K562 (cell line): ENCODE measurements around the gene DDX39A. TPM values are rescaled to one million over a fixed set of nuclear protein-coding genes. Genes with fewer than 3 reads are reported as not detected.

Source experiments
- BCL6 ChIP-seq: fragments of 250-450 bp; sonication (Bioruptor Pico); IDR thresholded peaks from 2 replicates; pipeline ENCODE4 v1.4.0; 2020
- BRD9 ChIP-seq: fragments of 450-650 bp; IDR thresholded peaks from 2 replicates; pipeline ENCODE4 v1.6.1; 2018; ENCODE audit warnings: low read depth; ENCODE audit not compliant: partially characterized antibody
- CHD2 ChIP-seq: IDR thresholded peaks from 2 replicates; pipeline ENCODE4 v1.6.1; 2011; ENCODE audit warnings: low read depth, low read length
- FOXM1 ChIP-seq, 2 experiments: fragments of 450-650 bp in 1 of 2; sonication (generic) in 1 of 2; formaldehyde crosslinking in 1 of 2; IDR thresholded peaks; 2 replicates each; pipeline versions ENCODE4 v1.6.1 to v1.9.0; 2017 to 2022; ENCODE audit warnings: low read depth in 2 of 2, mild to moderate bottlenecking in 2 of 2, missing genetic modification reagents in 1 of 2, moderate library complexity in 1 of 2
- HDAC1 ChIP-seq, 2 experiments: fragments of 450-650 bp; IDR thresholded peaks; 2 replicates each; pipeline ENCODE4 v1.6.1; 2016 to 2017; ENCODE audit warnings: inconsistent platforms in 1 of 2, mild to moderate bottlenecking in 1 of 2, moderate library complexity in 1 of 2
- KLF1 ChIP-seq: fragments of 450-650 bp; IDR thresholded peaks from 2 replicates; pipeline ENCODE4 v1.6.1; 2016; ENCODE audit warnings: missing genetic modification characterization, missing compliant biosample characterization
- MCM2 ChIP-seq: fragments of 450-650 bp; IDR thresholded peaks from 2 replicates; pipeline ENCODE4 v1.6.1; 2017; ENCODE audit warnings: low read depth, mild to moderate bottlenecking
- NCOA1 ChIP-seq: fragments of 450-650 bp; IDR thresholded peaks from 2 replicates; pipeline ENCODE4 v1.6.1; 2016; ENCODE audit warnings: low read depth
- NEUROD1 ChIP-seq: fragments of 150-350 bp; IDR thresholded peaks from 2 replicates; pipeline ENCODE4 v1.6.1; 2014; ENCODE audit warnings: borderline replicate concordance, low read length, low read depth; ENCODE audit not compliant: partially characterized antibody
- NR2C2 ChIP-seq, 2 experiments: fragments of 200-800 bp in 1 of 2; sonication (Bioruptor generic) in 1 of 2; sonication (generic) in 1 of 2; formaldehyde crosslinking in 1 of 2; IDR thresholded peaks; 2 replicates each; pipeline versions ENCODE4 v1.6.1 to v1.8.0; 2016 to 2022; ENCODE audit warnings: mild to moderate bottlenecking in 1 of 2, missing compliant biosample characterization in 1 of 2, missing genetic modification characterization in 1 of 2, missing genetic modification reagents in 1 of 2
- NRF1 ChIP-seq, 2 experiments: fragments of 450-650 bp; IDR thresholded peaks in 1 of 2; conservative IDR thresholded peaks in 1 of 2; 2 replicates each; pipeline ENCODE4 v1.6.1; 2014; ENCODE audit warnings: mild to moderate bottlenecking in 2 of 2
- PCBP2 ChIP-seq: fragments of 200-400 bp; formaldehyde crosslinking; IDR thresholded peaks from 2 replicates; pipeline ENCODE4 v1.6.1; 2018; ENCODE audit warnings: low read length, low read depth, mild to moderate bottlenecking, moderate library complexity; ENCODE audit not compliant: poor library complexity, severe bottlenecking
- PTRF ChIP-seq: fragments of 450-650 bp; IDR thresholded peaks from 2 replicates; pipeline ENCODE4 v1.6.1; 2016; ENCODE audit warnings: mild to moderate bottlenecking, missing genetic modification characterization, missing compliant biosample characterization
- SAFB2 ChIP-seq: fragments of 200-400 bp; formaldehyde crosslinking; IDR thresholded peaks from 2 replicates; pipeline ENCODE4 v1.6.1; 2018; ENCODE audit warnings: borderline replicate concordance, low read length, low read depth, moderate library complexity; ENCODE audit not compliant: severe bottlenecking
- TBP ChIP-seq: optimal IDR thresholded peaks from 2 replicates; pipeline ENCODE3; 2011; ENCODE audit warnings: low read depth, low read length, improper control_type of control experiment
- ZNF174 ChIP-seq: fragments of 250-450 bp; sonication (Bioruptor Pico); IDR thresholded peaks from 2 replicates; pipeline ENCODE4 v1.4.0; 2020; ENCODE audit warnings: mild to moderate bottlenecking
- ZNF696 ChIP-seq: fragments of 250-450 bp; sonication (Bioruptor Pico); conservative IDR thresholded peaks from 2 replicates; pipeline ENCODE4 v1.4.0; 2020; ENCODE audit warnings: mild to moderate bottlenecking, moderate library complexity
- polyA plus RNA-seq, 8 experiments: library from polyadenylated mRNA; depleted of rRNA in 4 of 8; stranded (reverse) in 5 of 8; unstranded in 3 of 8; fragments of >200 nt; fragmentation: Nextera tagmentation in 2 of 8; fragmentation: Illumina TruSeq in 1 of 8; extraction: Ambion mirVana in 2 of 8; extraction: Trizol in 1 of 8; gene quantifications; 2 replicates each; pipeline versions ENCODE4 v1.2.1 to v1.2.3, GENCODE V29; 2011 to 2014; ENCODE audit warnings: inconsistent platforms in 1 of 8, missing spikeins in 1 of 8
- total RNA-seq, 7 experiments: library from RNA; depleted of rRNA in 6 of 7; stranded (reverse); fragments of >200 nt in 6 of 7; fragmentation: Illumina TruSeq in 2 of 7; extraction: Trizol in 2 of 7; gene quantifications; 2 replicates each; pipeline versions ENCODE4 v1.2.1 to v1.2.3, GENCODE V29; 2011 to 2021; ENCODE audit warnings: low replicate concordance in 1 of 7
- TF ChIP-seq, protein P1 (sequence below): fragments of 200-800 bp; sonication (Bioruptor generic); IDR thresholded peaks from 2 replicates; pipeline ENCODE4 v1.6.1; 2017; ENCODE audit warnings: missing genetic modification characterization, missing compliant biosample characterization
- TF ChIP-seq, protein P2 (sequence below): fragments of 250-450 bp; sonication (Bioruptor Pico); IDR thresholded peaks from 2 replicates; pipeline ENCODE4 v1.8.0; 2022; ENCODE audit warnings: inconsistent platforms
- TF ChIP-seq, protein P3 (sequence below): fragments of 450-650 bp; IDR thresholded peaks from 2 replicates; pipeline ENCODE4 v1.7.1; 2018; ENCODE audit warnings: mild to moderate bottlenecking, low read depth; ENCODE audit not compliant: partially characterized antibody

The DDX39A gene
- total and polyA plus RNA-seq, 9 of the 15 experiments (the other 6 are each of a cell fraction or from before 2014, with no cell fraction given), result 90.3 to 250 (median 188) TPM

DNA sequence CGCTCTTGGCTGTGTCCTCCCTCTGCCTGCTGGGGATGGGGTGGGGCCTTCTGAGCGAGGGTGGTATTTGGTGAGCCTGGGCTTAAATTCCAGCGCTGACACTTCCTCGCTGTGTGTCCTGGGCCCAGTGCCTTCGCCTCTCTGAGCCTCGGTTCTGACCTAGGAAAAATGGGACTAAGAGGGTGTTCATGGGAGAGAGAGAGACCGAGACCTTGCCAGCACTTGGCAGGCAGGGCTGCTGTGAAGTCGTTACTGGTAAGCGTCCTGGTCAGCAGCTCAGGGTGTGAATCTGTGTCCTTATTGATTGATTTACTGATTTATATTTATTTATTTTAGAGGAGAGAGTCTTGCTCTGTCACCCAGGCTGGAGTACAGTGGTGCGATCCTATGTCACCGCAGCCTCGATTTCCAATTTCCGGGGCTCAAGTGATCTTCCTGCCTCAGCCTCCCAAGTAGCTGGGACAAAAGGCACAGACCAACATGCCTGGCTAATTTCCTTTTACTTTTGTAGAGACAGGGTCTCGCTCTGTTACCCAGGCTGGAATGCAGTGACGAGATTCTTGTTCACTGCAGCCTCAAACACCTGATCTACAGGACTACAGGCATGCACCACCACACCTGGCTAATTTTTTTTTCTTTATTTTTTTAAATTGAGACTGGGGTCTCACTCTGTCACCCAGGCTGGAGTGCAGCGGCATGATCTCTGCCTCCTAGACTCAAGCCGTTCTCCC, 16.3 kb upstream of the DDX39A start (continued):
- TF ChIP-seq, protein P1, sequence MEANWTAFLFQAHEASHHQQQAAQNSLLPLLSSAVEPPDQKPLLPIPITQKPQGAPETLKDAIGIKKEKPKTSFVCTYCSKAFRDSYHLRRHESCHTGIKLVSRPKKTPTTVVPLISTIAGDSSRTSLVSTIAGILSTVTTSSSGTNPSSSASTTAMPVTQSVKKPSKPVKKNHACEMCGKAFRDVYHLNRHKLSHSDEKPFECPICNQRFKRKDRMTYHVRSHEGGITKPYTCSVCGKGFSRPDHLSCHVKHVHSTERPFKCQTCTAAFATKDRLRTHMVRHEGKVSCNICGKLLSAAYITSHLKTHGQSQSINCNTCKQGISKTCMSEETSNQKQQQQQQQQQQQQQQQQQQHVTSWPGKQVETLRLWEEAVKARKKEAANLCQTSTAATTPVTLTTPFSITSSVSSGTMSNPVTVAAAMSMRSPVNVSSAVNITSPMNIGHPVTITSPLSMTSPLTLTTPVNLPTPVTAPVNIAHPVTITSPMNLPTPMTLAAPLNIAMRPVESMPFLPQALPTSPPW (CRISPR knock-in tag), result no peak
- no peak for TF ChIP-seq PTRF (tag)
- TF ChIP-seq, protein P2, sequence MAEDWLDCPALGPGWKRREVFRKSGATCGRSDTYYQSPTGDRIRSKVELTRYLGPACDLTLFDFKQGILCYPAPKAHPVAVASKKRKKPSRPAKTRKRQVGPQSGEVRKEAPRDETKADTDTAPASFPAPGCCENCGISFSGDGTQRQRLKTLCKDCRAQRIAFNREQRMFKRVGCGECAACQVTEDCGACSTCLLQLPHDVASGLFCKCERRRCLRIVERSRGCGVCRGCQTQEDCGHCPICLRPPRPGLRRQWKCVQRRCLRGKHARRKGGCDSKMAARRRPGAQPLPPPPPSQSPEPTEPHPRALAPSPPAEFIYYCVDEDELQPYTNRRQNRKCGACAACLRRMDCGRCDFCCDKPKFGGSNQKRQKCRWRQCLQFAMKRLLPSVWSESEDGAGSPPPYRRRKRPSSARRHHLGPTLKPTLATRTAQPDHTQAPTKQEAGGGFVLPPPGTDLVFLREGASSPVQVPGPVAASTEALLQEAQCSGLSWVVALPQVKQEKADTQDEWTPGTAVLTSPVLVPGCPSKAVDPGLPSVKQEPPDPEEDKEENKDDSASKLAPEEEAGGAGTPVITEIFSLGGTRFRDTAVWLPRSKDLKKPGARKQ (CRISPR knock-in tag), result no peak
- TF ChIP-seq BRD9, result peak; percentile 92
- TF ChIP-seq NR2C2 (CRISPR knock-in tag; IDR thresholded peaks at IDR 0.05), result no peak
- no peak for TF ChIP-seq NR2C2 (tag; IDR thresholded peaks at IDR 0.05)
- TF ChIP-seq HDAC1 (IDR thresholded peaks at IDR 0.05), result peak in 1 of 2 experiments; percentile 10; a peak in 1 of 4 replicates
- TF ChIP-seq FOXM1 (IDR thresholded peaks at IDR 0.05; ENCODE audit: low read depth), result no peak
- TF ChIP-seq FOXM1 (CRISPR knock-in tag; IDR thresholded peaks at IDR 0.05; ENCODE audit: low read depth), result no peak
- TF ChIP-seq TBP, result no peak
- no peak for TF ChIP-seq BCL6 (CRISPR knock-in tag)
- no peak for TF ChIP-seq NRF1 (conservative IDR thresholded peaks at IDR 0.05 in 1 of 2, IDR thresholded peaks at IDR 0.05 in 1 of 2)
- no peak for TF ChIP-seq MCM2
- TF ChIP-seq NEUROD1, result no peak
- TF ChIP-seq, protein P3, sequence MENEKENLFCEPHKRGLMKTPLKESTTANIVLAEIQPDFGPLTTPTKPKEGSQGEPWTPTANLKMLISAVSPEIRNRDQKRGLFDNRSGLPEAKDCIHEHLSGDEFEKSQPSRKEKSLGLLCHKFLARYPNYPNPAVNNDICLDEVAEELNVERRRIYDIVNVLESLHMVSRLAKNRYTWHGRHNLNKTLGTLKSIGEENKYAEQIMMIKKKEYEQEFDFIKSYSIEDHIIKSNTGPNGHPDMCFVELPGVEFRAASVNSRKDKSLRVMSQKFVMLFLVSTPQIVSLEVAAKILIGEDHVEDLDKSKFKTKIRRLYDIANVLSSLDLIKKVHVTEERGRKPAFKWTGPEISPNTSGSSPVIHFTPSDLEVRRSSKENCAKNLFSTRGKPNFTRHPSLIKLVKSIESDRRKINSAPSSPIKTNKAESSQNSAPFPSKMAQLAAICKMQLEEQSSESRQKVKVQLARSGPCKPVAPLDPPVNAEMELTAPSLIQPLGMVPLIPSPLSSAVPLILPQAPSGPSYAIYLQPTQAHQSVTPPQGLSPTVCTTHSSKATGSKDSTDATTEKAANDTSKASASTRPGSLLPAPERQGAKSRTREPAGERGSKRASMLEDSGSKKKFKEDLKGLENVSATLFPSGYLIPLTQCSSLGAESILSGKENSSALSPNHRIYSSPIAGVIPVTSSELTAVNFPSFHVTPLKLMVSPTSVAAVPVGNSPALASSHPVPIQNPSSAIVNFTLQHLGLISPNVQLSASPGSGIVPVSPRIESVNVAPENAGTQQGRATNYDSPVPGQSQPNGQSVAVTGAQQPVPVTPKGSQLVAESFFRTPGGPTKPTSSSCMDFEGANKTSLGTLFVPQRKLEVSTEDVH, result no peak
- no peak for TF ChIP-seq ZNF696
- TF ChIP-seq PCBP2, result no peak
- no peak for TF ChIP-seq NCOA1
- TF ChIP-seq ZNF174 (CRISPR knock-in tag), result no peak
- TF ChIP-seq KLF1 (tag), result no peak
- TF ChIP-seq CHD2, result no peak
- no peak for TF ChIP-seq SAFB2
